Esophagus squamous epithelium (tissue), 4 donors: Measurements from ENCODE around the gene NSFL1C.

Source experiments
- CTCF ChIP-seq, 6 experiments: fragments of 450-650 bp in 4 of 6; fragments of 200-600 bp in 2 of 6; sonication (generic) in 2 of 6; IDR thresholded peaks; one replicate each; pipeline ENCODE4 v1.5.1; 2016 to 2019; ENCODE audit warnings: antibody characterized with exemption in 6 of 6, mild to moderate bottlenecking in 4 of 6, moderate library complexity in 4 of 6
- POLR2A ChIP-seq, 4 donors: fragments of 450-650 bp; IDR thresholded peaks; one replicate each; pipeline ENCODE4 v1.6.1; 2017; ENCODE audit warnings: antibody characterized with exemption in 4 of 4, mild to moderate bottlenecking in 4 of 4, moderate library complexity in 3 of 4

GRCh38 chr20:1489764-1490436 lies 23.3 kb upstream of the NSFL1C start:
- TF ChIP-seq POLR2A (IDR thresholded peaks at IDR 0.05), result peak in 2 of 4 donors; percentile 51 to 52
- no peak for TF ChIP-seq CTCF (IDR thresholded peaks at IDR 0.05)
